K562 (cell line): ENCODE results near the gene HOXB5. TPM values are rescaled to one million over a fixed set of nuclear protein-coding genes. Genes with fewer than 3 reads are reported as not detected.

ENCODE experiments used
- CHD2 ChIP-seq: IDR thresholded peaks from 2 replicates; pipeline ENCODE4 v1.6.1; 2011; ENCODE audit warnings: low read depth, low read length
- ELF2 ChIP-seq: fragments of 250-450 bp; sonication (Bioruptor Pico); IDR thresholded peaks from 2 replicates; pipeline ENCODE4 v1.5.0; 2021; ENCODE audit warnings: mild to moderate bottlenecking
- ETS2 ChIP-seq: IDR thresholded peaks from 2 replicates; pipeline ENCODE4 v1.6.1; 2016; ENCODE audit warnings: borderline replicate concordance, missing genetic modification characterization, mild to moderate bottlenecking, moderate library complexity, missing compliant biosample characterization; ENCODE audit not compliant: poor library complexity, severe bottlenecking
- ETV1 ChIP-seq: fragments of 450-650 bp; conservative IDR thresholded peaks from 2 replicates; pipeline ENCODE4 v1.6.1; 2016; ENCODE audit warnings: missing genetic modification characterization, control low read depth, low read depth, missing compliant biosample characterization
- FOXK2 ChIP-seq, 2 experiments: fragments of 450-650 bp; IDR thresholded peaks in 1 of 2; conservative IDR thresholded peaks in 1 of 2; 2 replicates each; pipeline ENCODE4 v1.6.1; 2016; ENCODE audit warnings: low read depth in 2 of 2, mild to moderate bottlenecking in 1 of 2
- HSF4 ChIP-seq: fragments of 250-450 bp; sonication (Bioruptor Pico); IDR thresholded peaks from 2 replicates; pipeline ENCODE4 v2.1.2; 2022; ENCODE audit warnings: mild to moderate bottlenecking, moderate library complexity, borderline replicate concordance
- MTA2 ChIP-seq: fragments of 450-650 bp; IDR thresholded peaks from 2 replicates; pipeline ENCODE4 v1.6.1; 2016; ENCODE audit warnings: low read depth
- MXD1 ChIP-seq: fragments of 250-450 bp; sonication (Bioruptor Pico); IDR thresholded peaks from 2 replicates; pipeline ENCODE4 v1.8.0; 2021; ENCODE audit warnings: borderline replicate concordance, mild to moderate bottlenecking, moderate library complexity; ENCODE audit not compliant: poor library complexity, severe bottlenecking
- NFE2L1 ChIP-seq: fragments of 450-650 bp; IDR thresholded peaks from 2 replicates; pipeline ENCODE4 v1.6.1; 2016; ENCODE audit warnings: missing genetic modification characterization, low read depth, mild to moderate bottlenecking, missing compliant biosample characterization, moderate library complexity, borderline replicate concordance
- PCBP1 ChIP-seq: fragments of 200-400 bp; formaldehyde crosslinking; IDR thresholded peaks from 2 replicates; pipeline ENCODE4 v1.6.1; 2018; ENCODE audit warnings: mild to moderate bottlenecking, low read depth, low read length; ENCODE audit not compliant: poor library complexity, severe bottlenecking
- RBBP5 ChIP-seq: fragments of 200-600 bp; sonication (generic); IDR thresholded peaks from 2 replicates; pipeline ENCODE4 v1.6.1; 2012; ENCODE audit warnings: borderline replicate concordance, mild to moderate bottlenecking, low read length, control low read depth, inconsistent platforms; ENCODE audit not compliant: insufficient read depth, poor library complexity, severe bottlenecking
- RNF219 ChIP-seq: fragments of 250-450 bp; sonication (Bioruptor Pico); IDR thresholded peaks from 2 replicates; pipeline ENCODE4 v1.5.0; 2022; ENCODE audit warnings: mild to moderate bottlenecking
- TAF7 ChIP-seq: fragments of 450-650 bp; IDR thresholded peaks from 2 replicates; pipeline ENCODE4 v1.6.1; 2016; ENCODE audit warnings: missing genetic modification characterization, missing compliant biosample characterization
- ZNF12 ChIP-seq: sonication (generic); formaldehyde crosslinking; IDR thresholded peaks from 2 replicates; pipeline ENCODE4 v1.4.0; 2020; ENCODE audit warnings: mild to moderate bottlenecking, missing genetic modification reagents
- ZNF274 ChIP-seq: IDR thresholded peaks from 2 replicates; pipeline ENCODE4 v1.6.1; 2011; ENCODE audit warnings: low read depth, mild to moderate bottlenecking, low read length, moderate library complexity, borderline replicate concordance
- ZSCAN32 ChIP-seq: fragments of 450-650 bp; formaldehyde crosslinking; IDR thresholded peaks from 2 replicates; pipeline ENCODE4 v1.4.0; 2020; ENCODE audit warnings: mild to moderate bottlenecking, moderate library complexity
- polyA plus RNA-seq, 8 experiments: library from polyadenylated mRNA; depleted of rRNA in 4 of 8; stranded (reverse) in 5 of 8; unstranded in 3 of 8; fragments of >200 nt; fragmentation: Nextera tagmentation in 2 of 8; fragmentation: Illumina TruSeq in 1 of 8; extraction: Ambion mirVana in 2 of 8; extraction: Trizol in 1 of 8; gene quantifications; 2 replicates each; pipeline versions ENCODE4 v1.2.1 to v1.2.3, GENCODE V29; 2011 to 2014; ENCODE audit warnings: inconsistent platforms in 1 of 8, missing spikeins in 1 of 8
- total RNA-seq, 7 experiments: library from RNA; depleted of rRNA in 6 of 7; stranded (reverse); fragments of >200 nt in 6 of 7; fragmentation: Illumina TruSeq in 2 of 7; extraction: Trizol in 2 of 7; gene quantifications; 2 replicates each; pipeline versions ENCODE4 v1.2.1 to v1.2.3, GENCODE V29; 2011 to 2021; ENCODE audit warnings: low replicate concordance in 1 of 7
- TF ChIP-seq, protein P1 (sequence below), 2 experiments: fragments of 450-650 bp in 1 of 2; IDR thresholded peaks; 2 replicates each; pipeline ENCODE4 v1.6.1; 2011 to 2017; ENCODE audit warnings: low read depth in 2 of 2, antibody characterized with exemption in 1 of 2, borderline replicate concordance in 1 of 2, low read length in 1 of 2, mild to moderate bottlenecking in 1 of 2, mixed read lengths in 1 of 2; ENCODE audit not compliant: control insufficient read depth in 1 of 2
- TF ChIP-seq, protein P2 (sequence below): fragments of 250-450 bp; sonication (Bioruptor Pico); IDR thresholded peaks from 2 replicates; pipeline ENCODE4 v1.4.0; 2020; ENCODE audit warnings: mild to moderate bottlenecking

HOXB5 gene
- total and polyA plus RNA-seq, 9 of the 15 experiments (the other 6 are each of a cell fraction or from before 2014, with no cell fraction given): 0.24 to 2.7 (median 0.65) TPM

DNA sequence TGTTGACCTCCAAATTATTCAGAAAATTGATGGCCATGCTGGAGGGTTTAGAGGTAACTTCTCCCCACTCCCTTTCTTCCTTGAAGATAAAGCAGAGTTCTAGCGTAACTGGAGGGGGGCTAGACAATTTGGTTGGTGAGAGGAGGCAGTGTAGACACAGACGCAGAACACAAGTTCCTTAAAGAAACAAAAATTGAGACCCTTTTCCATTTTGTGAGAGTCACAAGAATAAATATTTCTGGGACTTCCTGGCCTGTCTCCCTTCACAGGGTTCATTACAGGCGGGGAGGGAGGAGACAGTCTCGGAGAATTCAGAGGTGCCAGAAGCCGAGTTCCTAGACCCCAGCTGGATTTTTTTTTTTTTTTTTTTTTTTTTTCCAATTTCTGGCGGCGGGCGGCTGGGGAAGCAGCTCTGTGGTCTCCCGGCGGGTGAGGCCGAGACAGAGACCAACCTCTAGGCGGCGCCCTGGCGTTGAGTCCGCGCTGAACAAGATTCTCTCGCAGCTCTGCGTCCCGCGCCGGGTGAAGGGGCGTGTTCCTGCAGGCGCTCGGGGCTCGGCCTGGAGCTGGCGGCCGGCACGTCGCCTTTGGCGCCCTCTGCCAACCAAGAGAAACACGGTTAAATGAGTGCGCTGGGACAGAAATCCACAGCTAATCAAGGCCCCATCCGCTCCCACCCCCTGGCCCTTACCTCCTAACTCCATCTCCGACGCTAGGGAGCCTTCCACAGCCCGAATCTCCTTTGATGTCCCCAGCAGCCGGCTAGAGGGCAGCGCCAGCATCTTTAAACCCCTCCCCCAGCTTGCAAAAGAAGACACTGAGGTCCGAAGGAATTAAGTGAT lies 42.8 kb upstream of the HOXB5 start (continued):
- no peak for TF ChIP-seq RNF219
- no peak for TF ChIP-seq FOXK2 (conservative IDR thresholded peaks at IDR 0.05 in 1 of 2, IDR thresholded peaks at IDR 0.05 in 1 of 2; ENCODE audit: low read depth in 2 of 2)
- TF ChIP-seq HSF4 (CRISPR knock-in tag): no peak
- no peak for TF ChIP-seq TAF7 (tag)
- no peak for TF ChIP-seq NFE2L1 (tag)
- no peak for TF ChIP-seq MXD1
- no peak for TF ChIP-seq PCBP1
- no peak; the same call in 1 of the 2 replicates for TF ChIP-seq MTA2
- TF ChIP-seq ELF2 (CRISPR knock-in tag): no peak
- TF ChIP-seq ZSCAN32: no peak
- TF ChIP-seq, protein P1, sequence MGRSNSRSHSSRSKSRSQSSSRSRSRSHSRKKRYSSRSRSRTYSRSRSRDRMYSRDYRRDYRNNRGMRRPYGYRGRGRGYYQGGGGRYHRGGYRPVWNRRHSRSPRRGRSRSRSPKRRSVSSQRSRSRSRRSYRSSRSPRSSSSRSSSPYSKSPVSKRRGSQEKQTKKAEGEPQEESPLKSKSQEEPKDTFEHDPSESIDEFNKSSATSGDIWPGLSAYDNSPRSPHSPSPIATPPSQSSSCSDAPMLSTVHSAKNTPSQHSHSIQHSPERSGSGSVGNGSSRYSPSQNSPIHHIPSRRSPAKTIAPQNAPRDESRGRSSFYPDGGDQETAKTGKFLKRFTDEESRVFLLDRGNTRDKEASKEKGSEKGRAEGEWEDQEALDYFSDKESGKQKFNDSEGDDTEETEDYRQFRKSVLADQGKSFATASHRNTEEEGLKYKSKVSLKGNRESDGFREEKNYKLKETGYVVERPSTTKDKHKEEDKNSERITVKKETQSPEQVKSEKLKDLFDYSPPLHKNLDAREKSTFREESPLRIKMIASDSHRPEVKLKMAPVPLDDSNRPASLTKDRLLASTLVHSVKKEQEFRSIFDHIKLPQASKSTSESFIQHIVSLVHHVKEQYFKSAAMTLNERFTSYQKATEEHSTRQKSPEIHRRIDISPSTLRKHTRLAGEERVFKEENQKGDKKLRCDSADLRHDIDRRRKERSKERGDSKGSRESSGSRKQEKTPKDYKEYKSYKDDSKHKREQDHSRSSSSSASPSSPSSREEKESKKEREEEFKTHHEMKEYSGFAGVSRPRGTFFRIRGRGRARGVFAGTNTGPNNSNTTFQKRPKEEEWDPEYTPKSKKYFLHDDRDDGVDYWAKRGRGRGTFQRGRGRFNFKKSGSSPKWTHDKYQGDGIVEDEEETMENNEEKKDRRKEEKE (IDR thresholded peaks at IDR 0.05; ENCODE audit: borderline replicate concordance in 1 of 2, control insufficient read depth in 1 of 2, low read depth in 2 of 2, low read length in 1 of 2): no peak
- 0 out of 2 replicates have a peak, but pooled peaks have one; percentile 25 for TF ChIP-seq CHD2
- TF ChIP-seq ETS2 (tag): no peak
- TF ChIP-seq ZNF274: no peak
- TF ChIP-seq ETV1: no peak
- peak; percentile 75 for TF ChIP-seq RBBP5
- TF ChIP-seq, protein P2, sequence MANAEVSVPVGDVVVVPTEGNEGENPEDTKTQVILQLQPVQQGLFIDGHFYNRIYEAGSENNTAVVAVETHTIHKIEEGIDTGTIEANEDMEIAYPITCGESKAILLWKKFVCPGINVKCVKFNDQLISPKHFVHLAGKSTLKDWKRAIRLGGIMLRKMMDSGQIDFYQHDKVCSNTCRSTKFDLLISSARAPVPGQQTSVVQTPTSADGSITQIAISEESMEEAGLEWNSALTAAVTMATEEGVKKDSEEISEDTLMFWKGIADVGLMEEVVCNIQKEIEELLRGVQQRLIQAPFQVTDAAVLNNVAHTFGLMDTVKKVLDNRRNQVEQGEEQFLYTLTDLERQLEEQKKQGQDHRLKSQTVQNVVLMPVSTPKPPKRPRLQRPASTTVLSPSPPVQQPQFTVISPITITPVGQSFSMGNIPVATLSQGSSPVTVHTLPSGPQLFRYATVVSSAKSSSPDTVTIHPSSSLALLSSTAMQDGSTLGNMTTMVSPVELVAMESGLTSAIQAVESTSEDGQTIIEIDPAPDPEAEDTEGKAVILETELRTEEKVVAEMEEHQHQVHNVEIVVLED (CRISPR knock-in tag): no peak; the same call in 1 of the 2 replicates
- TF ChIP-seq ZNF12 (CRISPR knock-in tag): no peak
